HUES64 (cell line): ENCODE results near the gene ASB18. TPM values are rescaled to one million over a fixed set of nuclear protein-coding genes. Genes with fewer than 3 reads are reported as not detected.

Source experiments
- H3K27ac ChIP-seq: 2 replicates; pipeline ENCODE4 v1.7.0; 2013; ENCODE audit warnings: low read depth, low read length, inconsistent platforms
- H3K27me3 ChIP-seq: 2 replicates; pipeline ENCODE4 v1.6.1; 2013; ENCODE audit warnings: mild to moderate bottlenecking, low read length; ENCODE audit not compliant: insufficient read depth
- H3K36me3 ChIP-seq: 2 replicates; pipeline ENCODE4 v1.6.1; 2013; ENCODE audit warnings: mild to moderate bottlenecking, low read length; ENCODE audit not compliant: insufficient read depth
- H3K4me1 ChIP-seq: 2 replicates; pipeline ENCODE4 v1.6.1; 2013; ENCODE audit warnings: mild to moderate bottlenecking, low read length, moderate library complexity; ENCODE audit not compliant: insufficient read depth
- H3K4me3 ChIP-seq: 2 replicates; pipeline ENCODE4 v1.5.1; 2013; ENCODE audit warnings: mild to moderate bottlenecking, low read length, moderate library complexity
- H3K9ac ChIP-seq: 2 replicates; pipeline ENCODE4 v1.6.1; 2013; ENCODE audit warnings: mild to moderate bottlenecking, low read depth, low read length
- H3K9me3 ChIP-seq: 2 replicates; pipeline ENCODE4 v1.6.1; 2013; ENCODE audit warnings: low read depth, low read length; ENCODE audit not compliant: insufficient read depth
- WGBS: fragments of 150-250, 120-280 bp; methylation state at CpG from one replicate; pipeline ENCODE4 v1.1.7; 2013; ENCODE audit warnings: missing lambda C conversion rate; 5-methylcytosine and 5-hydroxymethylcytosine counted together
- polyA plus RNA-seq, 2 experiments: library from polyadenylated mRNA; stranded (reverse); fragments of 50-300 nt; gene quantifications; one replicate each; pipeline ENCODE4 v1.2.3, GENCODE V29; 2013

The ASB18 gene, protein sequence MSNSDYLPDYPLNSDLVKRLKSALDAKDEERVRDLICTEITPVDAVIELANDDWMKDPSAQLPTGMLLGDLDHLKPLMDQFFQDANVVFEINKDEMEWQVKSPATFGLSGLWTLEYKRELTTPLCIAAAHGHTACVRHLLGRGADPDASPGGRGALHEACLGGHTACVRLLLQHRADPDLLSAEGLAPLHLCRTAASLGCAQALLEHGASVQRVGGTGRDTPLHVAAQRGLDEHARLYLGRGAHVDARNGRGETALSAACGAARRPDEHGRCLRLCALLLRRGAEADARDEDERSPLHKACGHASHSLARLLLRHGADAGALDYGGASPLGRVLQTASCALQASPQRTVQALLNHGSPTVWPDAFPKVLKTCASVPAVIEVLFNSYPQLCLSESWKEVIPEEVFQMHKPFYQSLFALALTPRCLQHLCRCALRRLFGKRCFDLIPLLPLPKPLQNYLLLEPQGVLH
- polyA plus RNA-seq (2013, experiment 1 of 2) = not detected
- polyA plus RNA-seq (2013, experiment 2 of 2) = not detected

DNA sequence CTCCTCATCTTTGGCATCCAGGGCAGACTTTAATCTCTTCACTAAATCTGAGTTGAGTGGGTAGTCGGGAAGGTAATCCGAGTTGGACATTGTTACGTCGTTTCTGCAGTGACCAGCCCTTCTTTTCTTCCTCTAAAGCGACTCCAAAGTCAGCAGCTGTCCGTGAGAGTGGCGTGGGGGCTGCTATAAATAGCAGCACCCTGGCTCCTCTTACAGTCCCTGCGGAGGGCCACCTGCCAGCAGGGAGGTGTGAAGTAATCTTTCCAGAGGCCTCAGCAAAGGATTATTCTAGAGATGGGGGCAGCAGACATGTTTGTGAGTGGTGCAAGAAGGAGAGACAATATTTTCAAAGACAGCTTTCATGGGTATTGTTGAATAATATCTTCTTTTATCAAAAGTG lies at the start of gene ASB18:
ASB18 (minus strand) TSS at position 151 of the 400 bp plus-strand sequence; CDS start at position 90, 61 bp downstream.
- Histone ChIP-seq H3K36me3 (no peaks in the 10 kb centered on the region), H3K4me1 (no peaks in the 10 kb centered on the region), H3K4me3 (no peak within 1 kb of the TSS), H3K27me3 (no peaks in the 10 kb centered on the region), H3K9me3 (peaks cover 4% of the 10 kb centered on the region), H3K9ac (no peak within 1 kb of the TSS), H3K27ac (no peak within 1 kb of the TSS)
- 79% methylated on average over 8 of the region's 8 CpGs for WGBS

DNA sequence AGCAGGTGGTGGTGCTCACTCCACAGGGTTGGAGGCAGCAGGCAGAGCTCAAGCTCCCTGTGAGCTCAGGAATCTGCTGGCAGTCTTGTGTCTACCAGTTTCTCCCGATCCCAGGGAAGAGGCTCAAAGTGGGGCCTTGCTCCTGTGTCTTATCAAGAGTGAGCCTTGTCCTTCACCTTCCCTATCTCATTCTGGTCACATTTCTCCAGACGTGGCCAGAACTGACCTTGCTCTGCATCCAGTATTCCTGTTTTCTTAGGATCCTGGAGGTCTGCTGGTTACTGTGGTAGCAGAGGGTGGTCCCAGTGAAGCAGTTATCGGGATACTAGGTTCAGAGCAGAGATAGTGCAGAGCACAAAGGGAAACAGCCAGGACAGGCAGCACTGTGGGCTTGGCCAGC lies 47.1 kb upstream of the ASB18 start:
- H3K4me3 ChIP-seq = no peak overlapping the region
- H3K9me3 ChIP-seq = peaks cover 5% of the 10 kb centered on the region; the same call in 1 of the 2 replicates
- H3K27me3 ChIP-seq = no peaks in the 10 kb centered on the region
- H3K36me3 ChIP-seq = no peaks in the 10 kb centered on the region
- peaks cover 9% of the 10 kb centered on the region for H3K4me1 ChIP-seq
- H3K9ac ChIP-seq = no peak overlapping the region
- no peak overlapping the region for H3K27ac ChIP-seq
- WGBS = 95% methylated on average over 3 of the region's 3 CpGs

DNA sequence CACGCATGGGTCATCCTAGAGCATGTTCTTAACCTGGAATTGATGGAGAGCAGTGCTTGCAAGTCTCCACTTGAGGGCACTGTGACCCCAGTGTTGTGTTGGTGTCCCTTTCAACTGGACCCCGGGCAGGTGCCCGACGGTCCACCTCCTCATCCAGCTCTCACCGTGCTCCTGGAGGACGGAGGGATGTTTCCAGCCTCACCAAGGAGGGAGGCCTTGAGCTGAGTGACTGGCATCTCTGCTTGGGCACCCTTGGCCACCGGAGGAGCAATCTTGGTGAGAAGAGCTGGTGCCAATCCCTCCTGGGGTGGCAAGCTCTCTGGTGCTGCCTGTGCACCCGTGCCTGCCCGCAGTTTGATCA lies 45.4 kb upstream of the ASB18 start:
- Histone ChIP-seq H3K4me1 (peaks cover 9% of the 10 kb centered on the region), H3K9ac (no peak overlapping the region), H3K4me3 (no peak overlapping the region), H3K27ac (no peak overlapping the region), H3K9me3 (peaks cover 5% of the 10 kb centered on the region; the same call in 1 of the 2 replicates), H3K36me3 (no peaks in the 10 kb centered on the region), H3K27me3 (no peaks in the 10 kb centered on the region)
- WGBS = 51% methylated on average over 9 of the region's 9 CpGs

DNA sequence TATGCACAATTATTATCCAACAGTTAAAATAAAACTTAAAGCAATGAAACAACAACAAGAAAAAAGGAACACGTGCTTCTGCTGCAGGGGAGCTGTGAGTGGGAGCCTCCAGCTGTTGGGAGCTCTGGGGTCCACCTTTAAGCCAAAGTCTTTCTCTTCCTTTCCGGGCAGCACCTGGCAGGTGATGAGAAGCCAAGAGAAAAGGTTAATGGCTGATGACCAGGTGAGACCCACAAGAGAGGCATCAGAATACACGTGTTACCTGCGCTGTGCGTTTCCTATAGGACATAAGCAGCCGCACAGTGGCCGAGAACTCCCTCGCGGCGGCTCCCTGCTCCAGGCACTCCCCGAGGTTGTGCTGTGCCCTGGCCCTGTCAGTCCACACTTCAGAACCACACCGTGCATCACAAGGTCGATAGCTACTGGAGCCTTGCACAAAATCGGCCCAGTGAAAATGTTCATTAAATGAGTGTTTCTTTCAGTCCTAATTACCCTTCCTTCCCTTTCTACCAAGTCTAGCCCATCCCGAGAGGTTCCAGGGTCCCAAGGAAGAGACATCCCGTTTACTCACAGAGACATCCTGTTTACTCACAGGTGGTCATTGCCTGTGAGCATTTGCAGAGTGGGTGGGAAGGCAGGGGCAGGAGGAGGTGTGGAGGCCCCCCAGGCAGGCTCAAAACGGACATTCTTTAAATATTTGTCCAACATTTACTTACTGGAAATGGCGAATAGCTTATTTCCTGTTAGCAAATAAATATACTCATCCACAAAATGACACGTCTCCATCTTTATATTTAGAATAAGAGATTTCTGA lies 44.9 kb upstream of the ASB18 start:
- no peak overlapping the region for H3K27ac ChIP-seq
- WGBS = 78% methylated on average over 19 of the region's 19 CpGs
- H3K4me3 ChIP-seq = no peak overlapping the region
- peaks cover 5% of the 10 kb centered on the region; the same call in 1 of the 2 replicates for H3K9me3 ChIP-seq
- peaks cover 9% of the 10 kb centered on the region for H3K4me1 ChIP-seq
- H3K27me3 ChIP-seq = no peaks in the 10 kb centered on the region
- H3K9ac ChIP-seq = no peak overlapping the region
- H3K36me3 ChIP-seq = no peaks in the 10 kb centered on the region

DNA sequence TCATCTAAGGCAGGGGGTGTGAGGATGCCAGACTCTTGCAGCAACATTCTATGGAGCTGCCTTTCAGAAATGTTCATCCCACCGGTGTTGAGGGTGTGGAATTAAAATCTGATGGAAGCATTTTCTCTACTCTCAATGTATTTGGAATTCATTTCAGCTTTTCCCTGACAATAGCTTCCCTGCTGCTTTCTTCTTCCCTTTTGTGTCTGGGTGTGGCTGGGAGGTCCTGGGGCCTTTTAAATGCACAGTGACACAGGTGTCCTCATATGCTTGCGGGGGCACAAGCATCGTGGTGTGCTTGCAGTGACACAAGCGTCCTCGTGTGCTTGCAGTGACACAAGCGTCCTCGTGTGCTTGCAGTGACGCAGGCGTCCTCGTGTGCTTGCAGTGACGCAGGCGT lies 43.4 kb upstream of the ASB18 start:
- Histone ChIP-seq H3K36me3 (no peaks in the 10 kb centered on the region), H3K9me3 (no peaks in the 10 kb centered on the region; the same call in 1 of the 2 replicates), H3K27ac (no peak overlapping the region), H3K9ac (no peak overlapping the region), H3K4me3 (no peak overlapping the region), H3K4me1 (peaks cover 9% of the 10 kb centered on the region), H3K27me3 (no peaks in the 10 kb centered on the region)
- 64% methylated on average over 11 of the region's 12 CpGs for WGBS

DNA sequence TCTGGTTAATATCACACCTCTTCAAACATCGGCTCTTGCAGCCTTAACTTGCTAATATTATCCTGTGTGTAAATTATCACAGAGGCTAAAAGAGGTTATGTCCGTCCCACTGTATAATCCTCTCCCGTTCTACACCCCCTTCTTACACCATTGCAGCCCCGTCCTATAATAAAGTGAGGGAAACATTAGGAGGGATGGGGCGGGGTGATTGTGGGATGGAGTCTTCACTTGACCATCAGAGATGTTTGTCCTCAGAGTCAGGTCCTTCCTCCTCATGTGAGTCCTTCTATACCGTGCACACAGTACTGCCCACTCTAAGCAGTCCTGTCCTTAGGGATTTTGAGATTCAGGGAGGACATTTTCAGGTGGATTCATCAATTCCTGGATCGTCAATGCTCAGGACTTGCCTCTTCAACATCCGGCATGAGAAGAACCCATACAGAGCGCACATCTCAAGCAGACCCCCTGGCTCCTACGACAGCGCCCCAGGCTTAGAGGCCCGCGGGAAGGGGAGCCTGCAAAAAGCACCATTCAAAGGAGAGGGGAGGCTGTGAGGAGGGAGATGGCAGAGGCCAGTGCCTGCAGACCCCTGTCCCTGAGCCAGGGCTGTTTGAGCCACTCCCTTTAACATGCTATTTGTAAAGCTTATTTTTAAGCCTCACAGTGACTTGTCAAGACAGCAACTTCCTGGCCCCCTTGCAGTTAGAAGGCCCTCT lies 42.8 kb upstream of the ASB18 start:
- H3K9ac ChIP-seq = no peak overlapping the region
- WGBS = 81% methylated on average over 10 of the region's 13 CpGs
- no peak overlapping the region for H3K4me3 ChIP-seq
- H3K9me3 ChIP-seq = no peaks in the 10 kb centered on the region
- H3K36me3 ChIP-seq = no peaks in the 10 kb centered on the region
- H3K27ac ChIP-seq = no peak overlapping the region
- peaks cover 9% of the 10 kb centered on the region for H3K4me1 ChIP-seq
- H3K27me3 ChIP-seq = no peaks in the 10 kb centered on the region

DNA sequence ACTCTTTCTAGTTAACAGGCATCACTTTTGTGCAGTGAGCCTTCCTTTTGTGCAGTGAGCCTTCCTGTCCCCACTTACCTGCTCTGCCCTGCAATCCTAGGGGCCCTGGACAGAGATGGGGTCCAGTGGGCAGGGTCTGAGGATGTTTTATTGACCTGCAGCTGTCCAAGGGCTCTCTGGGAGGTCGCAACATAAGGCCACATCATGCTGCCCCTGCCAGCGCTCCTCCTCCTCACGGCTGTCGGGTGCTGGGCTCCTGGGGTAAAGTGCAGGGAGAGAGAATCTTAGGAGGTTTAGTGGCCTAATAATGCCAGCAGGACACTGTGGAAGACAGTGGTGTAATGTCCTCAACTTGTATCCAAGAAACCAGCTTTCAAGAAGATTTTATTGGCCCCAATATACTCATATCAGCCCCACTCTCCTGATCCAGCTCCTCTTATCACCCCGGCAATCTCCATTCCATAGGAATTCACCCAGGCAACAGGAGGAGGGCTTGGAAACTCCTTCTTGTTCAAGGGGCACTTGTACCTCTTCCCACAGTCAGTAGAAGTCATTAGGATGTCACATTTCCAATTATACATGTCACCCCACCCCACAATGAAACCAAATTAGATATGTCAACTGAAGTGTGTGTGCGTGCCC lies 41.9 kb upstream of the ASB18 start:
- 94% methylated on average over 5 of the region's 6 CpGs for WGBS
- H3K27me3 ChIP-seq = no peaks in the 10 kb centered on the region

DNA sequence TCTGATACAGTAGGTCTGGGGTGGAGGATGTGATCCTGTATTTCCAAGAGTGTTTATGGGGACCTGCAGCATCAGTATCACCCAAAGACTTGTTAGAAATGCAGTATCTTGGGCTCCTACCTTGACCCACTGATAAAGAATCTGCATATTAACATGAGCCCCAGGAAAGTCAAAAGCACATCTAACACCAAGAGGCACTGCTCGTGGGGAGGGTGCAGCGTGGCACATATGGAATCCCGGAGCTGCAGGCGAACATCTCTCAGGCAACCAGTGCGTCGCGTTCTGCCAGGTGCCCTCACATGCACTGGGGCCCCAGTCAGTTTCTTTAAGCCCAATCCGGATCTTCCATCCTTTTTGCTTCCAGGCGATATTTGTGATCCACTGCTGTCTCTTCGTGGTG lies 41.3 kb upstream of the ASB18 start:
- WGBS = 95% methylated on average over 10 of the region's 10 CpGs
- H3K36me3 ChIP-seq = no peaks in the 10 kb centered on the region
- H3K9ac ChIP-seq = no peak overlapping the region
- H3K4me3 ChIP-seq = no peak overlapping the region
- H3K9me3 ChIP-seq = no peaks in the 10 kb centered on the region
- H3K27me3 ChIP-seq = no peaks in the 10 kb centered on the region
- peaks cover 9% of the 10 kb centered on the region for H3K4me1 ChIP-seq
- no peak overlapping the region for H3K27ac ChIP-seq

More for the DNA sequence above, 41.9 kb upstream of the ASB18 start:
- H3K9ac ChIP-seq = no peak overlapping the region
- no peak overlapping the region for H3K27ac ChIP-seq
- no peak overlapping the region for H3K4me3 ChIP-seq
- H3K36me3 ChIP-seq = no peaks in the 10 kb centered on the region
- H3K9me3 ChIP-seq = no peaks in the 10 kb centered on the region
- peaks cover 9% of the 10 kb centered on the region for H3K4me1 ChIP-seq

DNA sequence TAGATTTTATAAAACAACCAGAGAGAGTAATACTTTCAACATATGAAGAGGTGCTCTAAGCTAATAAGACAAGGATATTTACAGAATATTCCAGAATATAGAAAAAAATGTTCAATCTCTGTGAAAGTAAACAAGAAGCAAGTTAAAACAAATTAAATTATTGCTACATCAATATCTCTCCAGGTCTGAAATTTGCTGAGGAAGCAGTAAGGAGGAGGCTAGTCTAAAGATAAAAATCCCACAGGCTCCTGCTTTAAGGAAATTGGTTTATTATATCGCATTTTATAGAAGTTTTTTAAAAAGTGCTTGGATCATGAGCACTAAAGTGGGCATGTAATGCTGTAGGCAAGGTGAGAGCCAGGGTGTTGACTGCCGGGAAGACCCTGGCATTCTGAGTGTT lies 39.7 kb upstream of the ASB18 start:
- H3K9me3 ChIP-seq = no peaks in the 10 kb centered on the region
- 93% methylated on average over 2 of the region's 2 CpGs for WGBS
- no peak overlapping the region for H3K27ac ChIP-seq
- no peaks in the 10 kb centered on the region for H3K36me3 ChIP-seq
- no peak overlapping the region for H3K4me3 ChIP-seq
- peaks cover 9% of the 10 kb centered on the region for H3K4me1 ChIP-seq
- no peak overlapping the region for H3K9ac ChIP-seq
- no peaks in the 10 kb centered on the region for H3K27me3 ChIP-seq

DNA sequence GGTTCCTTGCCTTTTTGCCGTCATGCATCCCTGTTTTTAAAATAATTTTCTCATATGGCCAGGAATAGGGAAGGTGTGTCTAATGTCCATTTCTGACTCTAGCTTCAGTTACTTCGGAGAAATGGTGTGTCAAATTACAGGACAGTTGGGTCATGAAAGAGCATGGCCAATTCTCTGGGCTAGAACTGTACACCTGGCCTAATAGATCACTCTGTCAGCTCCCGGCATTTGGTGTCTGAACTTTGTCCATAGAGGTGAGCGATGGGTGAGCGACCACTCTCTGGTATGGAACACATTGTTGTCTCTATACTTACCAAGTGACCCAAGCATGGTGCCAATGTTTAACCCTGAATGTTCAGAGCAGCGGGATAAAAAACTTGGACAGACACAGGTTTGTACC lies 38.3 kb upstream of the ASB18 start:
- Histone ChIP-seq H3K27ac (no peak overlapping the region), H3K9ac (no peak overlapping the region), H3K27me3 (no peaks in the 10 kb centered on the region), H3K4me3 (no peak overlapping the region), H3K4me1 (peaks cover 4% of the 10 kb centered on the region), H3K9me3 (no peaks in the 10 kb centered on the region), H3K36me3 (no peaks in the 10 kb centered on the region)
- 94% methylated on average over 6 of the region's 6 CpGs for WGBS
